Measurements from ENCODE around the gene ANKRD44.
A peak's percentile ranks its signal among the peaks of the same experiment; 100 is the strongest.

ANKRD44 gene

DNA sequence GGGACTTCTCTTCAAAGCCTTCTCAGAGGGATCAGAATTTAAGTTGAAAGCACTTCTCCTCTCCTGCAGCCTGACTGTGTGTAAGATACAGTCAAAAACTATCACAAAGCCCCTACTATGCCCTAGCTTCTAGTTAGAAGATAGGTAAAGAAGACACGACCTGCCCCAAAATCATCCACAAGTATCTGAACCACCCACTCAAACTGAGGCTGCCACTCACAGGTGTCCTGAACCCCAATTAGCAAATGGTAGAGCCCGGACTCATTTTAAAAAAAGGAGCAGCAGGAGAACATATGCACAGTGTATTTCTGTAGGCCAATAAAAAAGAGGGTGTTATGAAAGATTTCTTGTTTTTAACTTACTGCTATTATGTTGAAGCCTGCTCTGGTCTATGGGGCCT, 74.4 kb downstream of the ANKRD44 start:
- DNase-seq = no peak

GRCh38 chr2:197235711-197236110, 74.9 kb downstream of the ANKRD44 start:
- no peak for DNase-seq

DNA sequence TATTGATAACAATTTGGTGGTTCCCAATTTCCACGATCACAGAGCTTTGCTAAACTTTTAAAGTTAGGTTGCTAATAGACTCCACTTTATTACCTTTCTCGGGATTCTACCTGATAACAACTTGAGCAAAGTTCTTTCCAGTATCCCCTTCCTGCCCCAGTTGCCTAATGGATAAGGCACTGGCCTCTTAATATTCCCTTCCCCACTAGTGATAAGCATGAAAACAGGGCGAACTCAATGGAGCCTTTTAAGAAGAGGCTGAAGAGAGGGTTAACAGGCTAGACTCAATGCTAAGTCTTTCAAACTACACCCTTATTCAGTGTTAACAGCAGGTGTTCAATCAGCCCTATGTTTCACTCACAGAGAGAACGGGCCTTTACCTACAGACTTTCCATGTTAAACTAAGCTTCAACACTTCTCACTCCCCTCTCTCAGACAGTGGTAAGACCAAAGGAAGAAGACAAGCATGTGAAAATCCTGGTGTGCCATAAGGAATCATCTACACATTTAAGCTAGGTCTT, 75.8 kb downstream of the ANKRD44 start:
- DNase-seq = no peak

- DNase-seq = no peak
Observed at GRCh38 chr2:197233473-197233872, 77.1 kb downstream of the ANKRD44 start.

DNA sequence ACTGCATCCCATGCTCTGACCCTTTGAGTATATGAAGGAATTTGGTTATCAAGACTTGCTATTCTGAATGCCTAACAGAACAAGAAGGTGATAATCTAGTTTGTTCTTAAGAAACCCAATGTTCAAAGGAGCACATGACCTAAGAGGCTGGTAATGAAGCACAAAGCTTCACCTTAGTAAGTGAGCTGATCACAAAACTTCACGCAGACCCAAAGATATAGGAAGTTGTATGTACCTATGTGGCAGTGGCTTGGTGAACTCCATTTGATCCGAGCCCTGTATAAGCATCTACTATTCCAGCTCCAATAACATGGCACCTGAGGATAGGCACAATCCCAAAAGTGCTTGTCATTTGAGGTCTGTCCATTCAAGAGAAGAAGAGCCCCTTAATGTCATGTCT, 78.6 kb downstream of the ANKRD44 start:
- DNase-seq = no peak

DNA sequence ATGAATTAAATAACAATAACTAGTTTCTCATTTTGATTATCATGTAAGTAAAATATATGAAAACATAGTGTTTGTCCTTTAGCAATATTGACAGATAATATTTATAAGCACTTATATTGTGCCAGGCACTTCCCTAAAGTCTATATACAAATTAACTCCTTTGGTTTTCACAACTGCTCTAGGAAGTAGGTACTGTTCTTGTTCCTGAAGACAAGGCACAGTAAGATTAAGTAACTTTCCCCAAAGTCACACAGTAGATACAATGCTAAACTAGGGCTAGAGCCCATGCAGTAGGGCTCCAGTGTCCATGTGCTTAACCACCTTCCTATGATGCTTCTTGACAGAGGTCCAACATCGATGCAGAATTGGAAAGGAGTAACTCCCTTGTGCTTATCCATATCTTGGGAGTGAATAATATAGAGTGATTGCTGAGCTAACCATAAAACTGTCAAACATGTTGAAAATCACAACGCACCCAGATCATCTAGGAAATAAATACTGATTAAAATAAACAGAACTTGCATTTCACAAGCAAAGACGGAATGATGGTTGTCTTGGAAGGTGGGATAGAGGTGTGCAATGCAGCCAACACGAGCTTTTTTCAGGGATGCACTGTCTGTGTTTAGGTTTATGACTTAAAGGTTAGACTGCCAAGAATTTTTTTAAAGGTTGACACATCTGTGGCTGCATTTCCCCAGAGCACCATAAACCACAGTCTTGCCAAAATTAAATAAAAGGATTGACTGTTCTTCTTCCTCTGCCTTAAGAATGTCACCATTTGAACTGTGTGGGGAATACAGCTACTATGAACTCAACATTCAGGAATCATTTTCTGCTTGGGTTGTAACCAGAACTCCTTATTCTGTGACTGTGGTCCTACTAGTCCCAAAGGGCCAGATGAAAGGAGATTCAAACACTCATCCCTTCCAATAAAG, 80.8 kb downstream of the ANKRD44 start:
- DNase-seq = no peak

- no peak for DNase-seq
Observed at GRCh38 chr2:197223451-197223850, 87.1 kb downstream of the ANKRD44 start.

DNA sequence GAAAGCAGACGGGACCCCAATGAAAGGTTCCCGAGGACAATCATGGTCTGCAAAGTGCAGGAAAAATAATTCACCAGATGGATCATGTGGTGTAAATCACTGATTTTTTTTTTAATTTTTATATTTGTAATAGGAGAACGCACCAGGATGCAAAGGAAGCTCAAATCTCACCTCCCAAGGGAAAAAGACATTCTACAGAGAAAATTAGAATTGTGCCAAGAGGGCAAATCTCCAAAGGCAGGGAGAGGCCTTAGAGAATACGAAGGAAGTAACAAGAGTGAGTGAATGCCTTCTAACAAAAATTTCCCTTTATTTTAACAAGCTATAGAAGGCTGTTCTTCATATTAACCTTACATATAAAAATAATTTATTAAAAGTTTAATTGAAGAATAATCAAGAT, 90.9 kb downstream of the ANKRD44 start:
- DNase-seq = no peak

DNA sequence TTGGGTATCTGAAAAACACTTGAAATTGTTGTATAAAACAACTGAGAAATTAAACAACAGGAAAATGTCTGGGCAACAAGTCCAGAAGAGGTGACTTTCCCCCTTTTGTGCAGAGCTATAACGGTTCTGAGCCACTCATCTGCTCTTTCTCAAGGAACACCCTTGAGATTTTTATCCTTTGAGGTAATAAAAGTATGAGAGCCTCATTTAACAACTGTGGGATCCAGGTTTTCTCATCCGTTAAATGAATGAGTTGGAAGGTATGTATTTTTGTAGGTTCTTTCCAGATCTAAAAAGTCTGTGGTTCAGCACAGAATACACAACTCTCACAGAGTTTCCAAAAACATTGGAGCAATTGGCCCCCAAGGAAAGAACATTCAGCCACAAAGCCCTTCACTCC, 93.0 kb downstream of the ANKRD44 start:
- DNase-seq = no peak

- no peak for DNase-seq
Observed at GRCh38 chr2:197216361-197216979, 94.1 kb downstream of the ANKRD44 start.

- DNase-seq = no peak
Observed at GRCh38 chr2:197215748-197216360, 94.7 kb downstream of the ANKRD44 start.

GRCh38 chr2:197212344-197213262, 98.0 kb downstream of the ANKRD44 start:
- no peak for DNase-seq

DNA sequence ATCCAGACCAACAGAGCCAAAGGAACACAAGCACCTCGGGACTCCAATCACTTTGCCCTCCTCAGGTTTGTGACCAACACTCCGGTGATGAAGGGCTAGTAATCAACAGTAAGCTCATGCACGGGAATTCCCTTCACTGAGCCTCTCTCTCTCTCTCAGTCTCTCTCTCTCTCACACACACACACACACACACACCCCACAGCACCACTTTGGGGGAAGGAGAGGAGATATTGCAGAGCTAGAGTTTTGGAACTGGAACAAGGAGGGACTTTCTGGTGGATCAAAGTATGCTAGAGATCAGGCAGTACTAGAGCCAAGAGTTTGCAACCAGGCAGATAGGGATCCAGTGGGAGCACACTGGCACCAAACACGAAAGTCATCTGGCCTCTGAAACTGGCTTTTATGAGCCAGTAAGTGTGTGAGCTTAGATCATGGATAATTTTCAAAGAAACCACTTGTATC, 98.7 kb downstream of the ANKRD44 start:
- DNase-seq = no peak

DNA sequence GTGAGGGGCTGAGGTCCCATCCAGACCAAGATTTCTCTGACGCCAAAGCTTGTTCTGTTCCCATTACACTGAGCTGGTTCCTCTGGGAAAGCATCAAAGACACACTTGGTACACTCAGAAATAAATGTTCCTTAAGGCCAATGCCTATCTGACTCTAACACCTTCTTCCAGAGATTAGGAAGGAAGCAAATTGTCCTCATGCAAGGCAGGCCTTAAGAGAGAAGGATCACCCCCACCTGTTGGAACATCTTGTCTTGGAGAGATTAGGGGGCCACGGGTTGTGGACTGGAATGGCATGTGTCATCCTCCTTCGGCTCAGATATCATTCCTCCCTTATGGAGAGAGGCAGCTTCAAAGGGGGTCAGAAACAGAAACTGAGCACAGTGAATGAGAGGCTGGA, 100.2 kb downstream of the ANKRD44 start:
- peak; percentile 17 for DNase-seq

DNA sequence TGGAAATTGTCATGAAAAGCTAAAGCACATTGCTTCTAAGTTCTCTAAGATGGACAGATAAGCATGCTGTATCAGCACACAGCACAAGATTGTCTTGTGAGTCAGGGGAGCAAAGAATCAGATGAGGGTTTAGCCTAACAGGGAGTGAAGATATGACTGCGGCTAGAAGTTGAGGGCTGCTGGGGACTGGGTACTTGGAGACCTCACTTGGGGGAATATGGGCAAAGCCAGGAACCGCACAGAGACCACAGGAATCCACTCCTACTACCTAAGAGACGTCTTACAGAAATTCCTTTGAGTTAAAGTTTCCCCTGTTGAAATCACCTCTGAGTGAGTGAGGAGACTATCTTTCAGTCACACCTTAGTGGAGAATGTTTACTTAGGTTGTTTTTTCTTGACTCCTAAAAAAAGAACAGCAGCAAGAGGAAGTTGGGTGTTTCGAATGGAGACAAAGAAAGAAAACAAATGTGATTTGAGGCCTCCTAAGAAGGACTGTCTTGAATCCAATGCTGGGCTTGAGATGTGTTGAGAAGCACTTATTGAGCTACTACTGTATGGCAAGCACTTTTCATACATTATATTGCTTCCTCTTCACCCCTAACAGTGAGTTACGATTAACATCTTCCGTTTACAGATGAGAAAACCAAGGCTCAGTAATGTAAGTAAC, 100.7 kb downstream of the ANKRD44 start:
- DNase-seq = no peak

GRCh38 chr2:197209246-197209645, 101.3 kb downstream of the ANKRD44 start:
- no peak for DNase-seq

GRCh38 chr2:197208841-197209240, 101.7 kb downstream of the ANKRD44 start:
- DNase-seq = no peak

DNA sequence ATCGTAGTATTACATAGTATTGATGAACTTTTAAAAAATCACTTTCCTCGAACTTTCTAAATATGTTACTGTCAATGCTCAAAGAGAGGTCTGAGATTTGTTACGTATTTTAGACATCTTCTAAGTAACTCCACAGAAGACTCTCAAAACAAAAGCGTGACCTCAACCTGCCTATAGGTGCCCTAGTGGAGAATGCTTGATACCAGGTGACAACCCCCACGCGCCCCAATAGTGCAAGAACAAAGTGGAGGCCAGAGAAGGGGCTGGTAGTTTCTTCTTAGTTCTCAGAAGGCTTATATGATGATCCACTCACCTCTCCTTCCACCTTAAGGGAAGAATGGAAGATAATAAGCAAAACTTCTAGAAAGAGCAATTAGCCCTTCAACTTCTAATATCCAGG, 102.6 kb downstream of the ANKRD44 start:
- no peak for DNase-seq

DNA sequence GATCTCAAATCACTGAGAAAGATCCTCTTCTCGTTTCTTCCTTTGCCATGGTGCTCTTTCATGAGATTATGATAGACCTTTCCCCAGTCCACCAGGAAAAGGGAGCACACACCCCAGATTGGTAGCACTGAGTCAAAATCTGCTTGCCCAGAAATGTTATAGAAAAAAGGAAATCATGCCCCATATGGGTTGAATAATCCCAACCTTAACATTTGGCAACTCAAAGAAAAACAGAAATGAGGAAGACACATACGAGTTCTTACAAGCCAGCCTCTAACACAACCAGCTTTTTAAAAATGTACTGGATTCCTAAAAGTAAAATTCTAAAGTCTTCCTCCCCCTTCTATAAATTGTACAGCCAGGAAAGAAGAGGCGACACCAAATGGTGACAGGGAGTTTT, 103.0 kb downstream of the ANKRD44 start:
- no peak for DNase-seq

GRCh38 chr2:197207106-197207505, 103.5 kb downstream of the ANKRD44 start:
- DNase-seq = no peak

- DNase-seq = no peak
Observed at GRCh38 chr2:197205585-197206215, 104.9 kb downstream of the ANKRD44 start.
